Measurements from ENCODE around the gene MYO3B.

Gene MYO3B

GRCh38 chr2:170177950-170178781 is at the start of gene MYO3B:
Gene MYO3B (plus strand): TSS chr2:170178147. CDS start chr2:170178288, 141 bp downstream.
- Mint-ChIP-seq H3K36me3 (no peaks in the 10 kb centered on the region), H3K27me3 (no peaks in the 10 kb centered on the region), H3K9me3 (ENCODE audit: low read depth) (no peaks in the 10 kb centered on the region), H3K4me3 (no peak within 1 kb of the TSS), H3K4me1 (ENCODE audit: low read depth) (no peaks in the 10 kb centered on the region), H3K27ac (no peak within 1 kb of the TSS)

GRCh38 chr2:170139276-170139967 is 38.5 kb upstream of the MYO3B start:
- no peaks in the 10 kb centered on the region for H3K9me3 Mint-ChIP-seq (ENCODE audit: low read depth)
- H3K27me3 Mint-ChIP-seq: no peaks in the 10 kb centered on the region
- H3K4me3 Mint-ChIP-seq: no peak overlapping the region
- H3K27ac Mint-ChIP-seq: no peak overlapping the region
- no peaks in the 10 kb centered on the region for H3K36me3 Mint-ChIP-seq
- H3K4me1 Mint-ChIP-seq (ENCODE audit: low read depth): no peaks in the 10 kb centered on the region

DNA sequence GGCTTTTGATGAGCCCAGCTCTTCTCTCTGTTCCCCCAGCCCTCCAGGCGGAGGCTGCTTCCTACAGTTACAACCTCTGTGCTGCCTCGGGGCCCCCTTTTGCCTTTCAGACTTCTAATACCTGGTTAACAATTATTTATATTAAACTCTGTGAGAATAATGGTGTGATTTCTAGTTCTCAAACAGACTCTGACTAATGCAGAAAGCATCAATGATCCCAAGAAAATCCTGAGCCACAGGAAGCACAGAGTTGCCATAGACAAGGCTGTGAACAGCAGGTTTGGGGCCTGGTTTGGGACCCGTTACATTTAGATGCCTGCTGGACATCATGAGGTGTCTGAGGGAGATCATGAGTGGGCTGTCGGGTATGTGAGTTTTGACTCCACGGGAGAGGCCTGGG is 37.4 kb upstream of the MYO3B start:
- no peaks in the 10 kb centered on the region for H3K27me3 Mint-ChIP-seq
- no peaks in the 10 kb centered on the region for H3K4me1 Mint-ChIP-seq (ENCODE audit: low read depth)
- no peak overlapping the region for H3K27ac Mint-ChIP-seq
- H3K4me3 Mint-ChIP-seq: no peak overlapping the region
- H3K36me3 Mint-ChIP-seq: no peaks in the 10 kb centered on the region
- H3K9me3 Mint-ChIP-seq (ENCODE audit: low read depth): no peaks in the 10 kb centered on the region

DNA sequence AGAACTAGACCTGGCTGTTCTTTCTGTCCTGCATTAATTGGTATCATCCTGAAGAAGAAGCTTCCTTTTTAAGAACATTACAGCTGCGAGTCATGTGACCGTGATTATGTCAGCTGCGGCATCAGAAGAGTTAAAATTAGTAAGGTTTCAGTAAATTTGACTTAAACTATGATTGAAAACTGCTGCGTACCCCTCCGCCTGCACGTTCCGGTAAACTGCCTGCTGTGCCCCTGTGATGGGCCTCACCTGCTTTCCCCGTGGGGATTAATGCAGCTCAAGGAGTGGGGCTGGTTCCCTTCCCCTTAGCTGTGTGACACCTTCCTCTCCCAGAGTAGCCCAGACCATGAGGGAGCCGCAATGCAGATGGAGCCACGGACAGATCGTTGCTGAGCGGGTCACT is 36.1 kb upstream of the MYO3B start:
- Mint-ChIP-seq H3K27me3 (no peaks in the 10 kb centered on the region), H3K36me3 (no peaks in the 10 kb centered on the region), H3K27ac (no peak overlapping the region), H3K4me1 (ENCODE audit: low read depth) (no peaks in the 10 kb centered on the region), H3K4me3 (no peak overlapping the region), H3K9me3 (ENCODE audit: low read depth) (no peaks in the 10 kb centered on the region)

- no peak overlapping the region for H3K27ac Mint-ChIP-seq
- H3K4me1 Mint-ChIP-seq (ENCODE audit: low read depth): no peaks in the 10 kb centered on the region
- no peaks in the 10 kb centered on the region for H3K9me3 Mint-ChIP-seq (ENCODE audit: low read depth)
- no peaks in the 10 kb centered on the region for H3K36me3 Mint-ChIP-seq
- no peaks in the 10 kb centered on the region for H3K27me3 Mint-ChIP-seq
- no peak overlapping the region for H3K4me3 Mint-ChIP-seq
These were observed 35.4 kb upstream of the MYO3B start for GRCh38 chr2:170142502-170142901.

DNA sequence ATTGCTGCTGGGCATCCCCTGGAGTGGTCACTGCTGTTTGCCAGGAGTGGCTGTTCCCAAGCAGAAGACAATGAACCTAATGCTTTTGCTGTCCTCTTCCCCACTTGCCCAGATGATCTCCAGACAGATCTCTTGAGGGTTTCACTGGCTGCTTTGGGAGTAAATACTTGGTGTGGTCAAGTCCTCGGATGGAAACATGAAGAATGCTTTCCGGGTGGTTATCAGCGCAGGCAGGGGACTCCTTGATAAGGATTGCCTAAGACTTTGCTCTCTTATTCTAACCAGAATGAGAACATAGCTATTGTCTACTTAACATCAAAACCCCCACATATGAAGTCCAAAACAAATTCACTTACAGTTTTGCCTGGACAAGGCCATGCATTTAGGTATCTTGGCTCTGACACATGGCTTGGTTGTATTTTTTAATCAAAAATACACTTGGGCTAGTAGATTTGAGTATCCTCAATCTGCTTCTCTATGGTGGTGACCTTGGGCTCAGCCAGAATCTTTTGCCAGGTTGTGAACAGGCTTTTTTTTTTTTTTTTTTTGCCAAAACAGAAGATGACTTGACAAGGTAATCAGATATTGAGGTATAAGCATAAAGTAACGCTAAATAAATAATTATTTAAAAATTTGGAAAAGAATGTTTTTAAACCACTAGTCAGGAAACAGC is 34.8 kb upstream of the MYO3B start:
- no peaks in the 10 kb centered on the region for H3K36me3 Mint-ChIP-seq
- no peak overlapping the region for H3K27ac Mint-ChIP-seq
- H3K4me1 Mint-ChIP-seq (ENCODE audit: low read depth): no peaks in the 10 kb centered on the region
- no peaks in the 10 kb centered on the region for H3K9me3 Mint-ChIP-seq (ENCODE audit: low read depth)
- H3K4me3 Mint-ChIP-seq: no peak overlapping the region
- no peaks in the 10 kb centered on the region for H3K27me3 Mint-ChIP-seq

- no peaks in the 10 kb centered on the region for H3K36me3 Mint-ChIP-seq
- no peak overlapping the region for H3K27ac Mint-ChIP-seq
- no peaks in the 10 kb centered on the region for H3K4me1 Mint-ChIP-seq (ENCODE audit: low read depth)
- no peaks in the 10 kb centered on the region for H3K9me3 Mint-ChIP-seq (ENCODE audit: low read depth)
- H3K27me3 Mint-ChIP-seq: no peaks in the 10 kb centered on the region
- H3K4me3 Mint-ChIP-seq: no peak overlapping the region
These were observed 33.2 kb upstream of the MYO3B start for GRCh38 chr2:170144761-170145160.

DNA sequence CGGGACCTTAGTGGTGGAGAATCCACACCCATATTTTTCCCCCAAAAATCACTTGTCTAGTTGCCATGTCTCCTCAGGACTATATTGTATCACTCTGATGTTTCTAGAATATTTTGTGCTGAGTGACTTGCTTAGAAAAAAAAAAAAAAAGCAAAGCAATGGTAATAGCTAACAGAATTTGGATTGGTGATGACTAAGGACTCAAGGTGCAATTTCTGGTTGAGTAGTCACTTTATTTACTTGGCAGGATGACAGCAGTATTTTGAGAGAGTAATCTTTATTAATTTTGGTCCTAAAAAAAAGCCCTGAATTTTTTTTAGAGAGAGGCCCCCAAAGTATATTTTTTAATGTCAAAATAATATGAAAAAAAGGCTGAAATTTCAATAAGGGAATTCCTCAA is 32.8 kb upstream of the MYO3B start:
- Mint-ChIP-seq H3K9me3 (ENCODE audit: low read depth) (no peaks in the 10 kb centered on the region), H3K36me3 (no peaks in the 10 kb centered on the region), H3K27ac (no peak overlapping the region), H3K4me3 (no peak overlapping the region), H3K4me1 (ENCODE audit: low read depth) (no peaks in the 10 kb centered on the region), H3K27me3 (no peaks in the 10 kb centered on the region)

GRCh38 chr2:170145675-170146432 is 32.1 kb upstream of the MYO3B start:
- H3K4me3 Mint-ChIP-seq: no peak overlapping the region
- H3K36me3 Mint-ChIP-seq: no peaks in the 10 kb centered on the region
- H3K4me1 Mint-ChIP-seq (ENCODE audit: low read depth): no peaks in the 10 kb centered on the region
- H3K27ac Mint-ChIP-seq: no peak overlapping the region
- no peaks in the 10 kb centered on the region for H3K27me3 Mint-ChIP-seq
- H3K9me3 Mint-ChIP-seq (ENCODE audit: low read depth): no peaks in the 10 kb centered on the region

- Mint-ChIP-seq H3K27me3 (no peaks in the 10 kb centered on the region), H3K9me3 (ENCODE audit: low read depth) (no peaks in the 10 kb centered on the region), H3K36me3 (no peaks in the 10 kb centered on the region), H3K4me3 (no peak overlapping the region), H3K27ac (no peak overlapping the region), H3K4me1 (ENCODE audit: low read depth) (no peaks in the 10 kb centered on the region)
These were observed 31.2 kb upstream of the MYO3B start for GRCh38 chr2:170146784-170147183.

DNA sequence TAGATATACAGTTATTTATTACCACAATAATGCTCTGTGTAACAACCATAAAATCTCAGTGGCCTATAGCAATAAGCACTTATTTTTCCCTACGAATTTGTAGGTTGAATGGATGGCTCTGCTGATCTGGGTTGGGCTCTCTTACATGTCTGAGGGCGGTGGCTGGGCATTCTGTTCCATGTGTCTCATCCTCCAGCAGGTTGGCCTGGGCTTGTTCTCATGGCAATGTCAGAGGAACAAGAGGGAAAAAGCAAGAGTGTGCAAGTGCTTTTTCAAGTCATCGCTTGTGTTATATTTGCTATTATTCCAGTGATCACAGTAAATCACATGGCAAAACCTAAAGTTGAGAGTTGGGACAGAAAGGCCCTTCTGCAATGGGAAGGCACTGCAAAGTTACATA is 30.4 kb upstream of the MYO3B start:
- Mint-ChIP-seq H3K36me3 (no peaks in the 10 kb centered on the region), H3K9me3 (ENCODE audit: low read depth) (no peaks in the 10 kb centered on the region), H3K4me1 (ENCODE audit: low read depth) (no peaks in the 10 kb centered on the region), H3K27me3 (no peaks in the 10 kb centered on the region), H3K4me3 (no peak overlapping the region), H3K27ac (no peak overlapping the region)

DNA sequence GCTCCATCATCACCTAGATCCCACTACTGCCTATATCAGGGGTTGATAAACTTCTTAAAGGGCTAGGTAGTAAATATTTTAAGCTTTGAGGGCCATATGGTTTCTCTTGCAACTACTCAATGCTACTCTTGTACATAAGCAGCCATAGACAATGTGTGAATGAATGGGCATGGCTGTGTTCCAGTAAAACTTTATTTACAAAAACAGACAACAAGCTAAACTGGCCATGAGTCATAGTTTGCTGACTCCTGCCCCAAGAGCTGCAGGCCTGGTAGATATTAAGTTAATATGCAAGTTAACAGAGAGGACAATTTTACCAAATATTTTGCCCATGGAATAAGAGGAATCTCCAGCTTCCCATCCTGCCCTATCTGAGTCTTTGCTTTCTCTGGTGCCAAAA is 29.8 kb upstream of the MYO3B start:
- Mint-ChIP-seq H3K27me3 (no peaks in the 10 kb centered on the region), H3K4me3 (no peak overlapping the region), H3K9me3 (ENCODE audit: low read depth) (no peaks in the 10 kb centered on the region), H3K4me1 (ENCODE audit: low read depth) (no peaks in the 10 kb centered on the region), H3K27ac (no peak overlapping the region), H3K36me3 (no peaks in the 10 kb centered on the region)

DNA sequence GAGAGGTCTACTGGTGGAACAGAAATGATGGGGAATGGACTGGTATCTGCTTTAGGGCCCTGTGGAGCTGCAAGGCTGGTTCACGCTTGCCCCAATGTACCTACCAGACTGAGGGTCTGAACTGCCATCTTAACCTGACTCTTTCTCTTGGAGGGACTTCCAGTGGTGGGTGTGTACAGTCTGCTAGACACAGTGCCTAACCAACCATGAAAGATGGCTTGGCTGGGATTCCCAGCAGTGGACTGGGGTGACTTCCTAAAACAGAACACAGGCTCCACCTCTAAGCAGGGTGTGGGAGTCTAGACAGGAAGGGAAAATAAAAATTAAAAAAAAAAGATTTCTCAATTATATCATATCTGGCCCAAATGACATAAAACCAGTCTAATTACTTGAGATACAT is 25.5 kb upstream of the MYO3B start:
- H3K4me3 Mint-ChIP-seq: no peak overlapping the region
- no peak overlapping the region for H3K27ac Mint-ChIP-seq
- H3K36me3 Mint-ChIP-seq: no peaks in the 10 kb centered on the region
- H3K4me1 Mint-ChIP-seq (ENCODE audit: low read depth): no peaks in the 10 kb centered on the region
- no peaks in the 10 kb centered on the region for H3K9me3 Mint-ChIP-seq (ENCODE audit: low read depth)
- H3K27me3 Mint-ChIP-seq: no peaks in the 10 kb centered on the region

- Mint-ChIP-seq H3K9me3 (ENCODE audit: low read depth) (no peaks in the 10 kb centered on the region), H3K27me3 (no peaks in the 10 kb centered on the region), H3K4me3 (no peak overlapping the region), H3K4me1 (ENCODE audit: low read depth) (no peaks in the 10 kb centered on the region), H3K36me3 (no peaks in the 10 kb centered on the region), H3K27ac (no peak overlapping the region)
These were observed 22.8 kb upstream of the MYO3B start for GRCh38 chr2:170155022-170155722.
